HEK293 (cell line): Measurements from ENCODE around the gene SBK2.

Source experiments
- FEZF1 ChIP-seq: fragments of 450-650 bp; formaldehyde crosslinking; IDR thresholded peaks from 2 replicates; pipeline ENCODE4 v1.5.1; 2016; ENCODE audit warnings: missing biosample characterization, missing genetic modification characterization
- SALL2 ChIP-seq: fragments of 450-650 bp; formaldehyde crosslinking; IDR thresholded peaks from 2 replicates; pipeline ENCODE4 v1.5.0; 2017; ENCODE audit warnings: missing biosample characterization, mild to moderate bottlenecking, missing genetic modification characterization, borderline replicate concordance
- ZBTB20 ChIP-seq: fragments of 450-650 bp; formaldehyde crosslinking; IDR thresholded peaks from 2 replicates; pipeline ENCODE4 v1.5.1; 2016; ENCODE audit warnings: missing biosample characterization, missing genetic modification characterization
- ZFP37 ChIP-seq: fragments of 450-650 bp; formaldehyde crosslinking; IDR thresholded peaks from 2 replicates; pipeline ENCODE4 v1.5.1; 2016; ENCODE audit warnings: missing biosample characterization, missing genetic modification characterization
- ZNF132 ChIP-seq: fragments of 450-650 bp; formaldehyde crosslinking; IDR thresholded peaks from 2 replicates; pipeline ENCODE4 v1.5.1; 2017; ENCODE audit warnings: missing biosample characterization, missing genetic modification characterization, borderline replicate concordance
- ZNF133 ChIP-seq: fragments of 450-650 bp; formaldehyde crosslinking; IDR thresholded peaks from 2 replicates; pipeline ENCODE4 v1.5.1; 2016; ENCODE audit warnings: missing biosample characterization, missing genetic modification characterization
- ZNF138 ChIP-seq: fragments of 450-650 bp; formaldehyde crosslinking; IDR thresholded peaks from 2 replicates; pipeline ENCODE4 v1.5.1; 2016; ENCODE audit warnings: missing biosample characterization, missing genetic modification characterization, borderline replicate concordance
- ZNF140 ChIP-seq: fragments of 450-650 bp; formaldehyde crosslinking; IDR thresholded peaks from 2 replicates; pipeline ENCODE4 v1.5.1; 2016; ENCODE audit warnings: missing biosample characterization, missing genetic modification characterization
- ZNF148 ChIP-seq: fragments of 450-650 bp; formaldehyde crosslinking; IDR thresholded peaks from 2 replicates; pipeline ENCODE4 v1.5.0; 2017; ENCODE audit warnings: missing biosample characterization, missing genetic modification characterization, borderline replicate concordance
- ZNF175 ChIP-seq: fragments of 450-650 bp; formaldehyde crosslinking; IDR thresholded peaks from 2 replicates; pipeline ENCODE4 v1.5.1; 2016; ENCODE audit warnings: missing biosample characterization, missing genetic modification characterization
- ZNF248 ChIP-seq: fragments of 450-650 bp; formaldehyde crosslinking; IDR thresholded peaks from 2 replicates; pipeline ENCODE4 v1.5.1; 2017; ENCODE audit warnings: missing biosample characterization, missing genetic modification characterization
- ZNF324 ChIP-seq: fragments of 450-650 bp; formaldehyde crosslinking; IDR thresholded peaks from 2 replicates; pipeline ENCODE4 v1.5.1; 2016; ENCODE audit warnings: missing biosample characterization, missing genetic modification characterization
- ZNF341 ChIP-seq: fragments of 450-650 bp; formaldehyde crosslinking; IDR thresholded peaks from 2 replicates; pipeline ENCODE4; 2016; ENCODE audit warnings: low read depth, missing biosample characterization, missing genetic modification characterization
- ZNF354C ChIP-seq: fragments of 450-650 bp; formaldehyde crosslinking; IDR thresholded peaks from 2 replicates; pipeline ENCODE4 v1.5.1; 2016; ENCODE audit warnings: missing biosample characterization, missing genetic modification characterization, low read depth, borderline replicate concordance
- ZNF394 ChIP-seq: fragments of 450-650 bp; formaldehyde crosslinking; IDR thresholded peaks from 2 replicates; pipeline ENCODE4 v1.5.1; 2016; ENCODE audit warnings: missing biosample characterization, missing genetic modification characterization, mild to moderate bottlenecking, moderate library complexity, borderline replicate concordance
- ZNF416 ChIP-seq: fragments of 450-650 bp; formaldehyde crosslinking; IDR thresholded peaks from 2 replicates; pipeline ENCODE4 v1.5.1; 2016; ENCODE audit warnings: missing biosample characterization, missing genetic modification characterization
- ZNF558 ChIP-seq: fragments of 450-650 bp; formaldehyde crosslinking; IDR thresholded peaks from 2 replicates; pipeline ENCODE4 v1.5.1; 2016; ENCODE audit warnings: missing biosample characterization, missing genetic modification characterization
- ZNF571 ChIP-seq: fragments of 450-650 bp; formaldehyde crosslinking; IDR thresholded peaks from 2 replicates; pipeline ENCODE4 v1.5.0; 2017; ENCODE audit warnings: missing biosample characterization, missing genetic modification characterization
- ZNF580 ChIP-seq: fragments of 450-650 bp; formaldehyde crosslinking; IDR thresholded peaks from 2 replicates; pipeline ENCODE4 v1.5.1; 2016; ENCODE audit warnings: missing biosample characterization, missing genetic modification characterization
- ZNF629 ChIP-seq: fragments of 450-650 bp; formaldehyde crosslinking; IDR thresholded peaks from 2 replicates; pipeline ENCODE4 v1.5.1; 2017; ENCODE audit warnings: missing biosample characterization, missing genetic modification characterization
- ZNF664 ChIP-seq: fragments of 450-650 bp; formaldehyde crosslinking; IDR thresholded peaks from 2 replicates; pipeline ENCODE4 v1.5.1; 2016; ENCODE audit warnings: missing biosample characterization, missing genetic modification characterization
- ZNF677 ChIP-seq: fragments of 450-650 bp; IDR thresholded peaks from 2 replicates; pipeline ENCODE4 v1.5.0; 2018; ENCODE audit warnings: missing biosample characterization, mild to moderate bottlenecking, missing genetic modification characterization, moderate library complexity
- ZNF768 ChIP-seq: fragments of 450-650 bp; formaldehyde crosslinking; IDR thresholded peaks from 2 replicates; pipeline ENCODE4 v1.5.1; 2018; ENCODE audit warnings: missing biosample characterization, mild to moderate bottlenecking, missing genetic modification characterization
- ZNF776 ChIP-seq: fragments of 450-650 bp; formaldehyde crosslinking; IDR thresholded peaks from 2 replicates; pipeline ENCODE4 v1.5.0; 2017; ENCODE audit warnings: missing biosample characterization, missing genetic modification characterization, borderline replicate concordance
- ZNF785 ChIP-seq: fragments of 450-650 bp; formaldehyde crosslinking; IDR thresholded peaks from 2 replicates; pipeline ENCODE4 v1.5.1; 2016; ENCODE audit warnings: missing biosample characterization, missing genetic modification characterization
- ZSCAN4 ChIP-seq: fragments of 450-650 bp; formaldehyde crosslinking; IDR thresholded peaks from 2 replicates; pipeline ENCODE4 v1.5.1; 2017; ENCODE audit warnings: missing biosample characterization, missing genetic modification characterization
- TF ChIP-seq, protein P1 (sequence below): fragments of 450-650 bp; formaldehyde crosslinking; IDR thresholded peaks from 2 replicates; pipeline ENCODE4 v1.5.1; 2016; ENCODE audit warnings: missing biosample characterization, missing genetic modification characterization, borderline replicate concordance
- TF ChIP-seq, protein P2 (sequence below): fragments of 450-650 bp; formaldehyde crosslinking; IDR thresholded peaks from 2 replicates; pipeline ENCODE4 v1.5.1; 2016; ENCODE audit warnings: missing biosample characterization, missing genetic modification characterization
- TF ChIP-seq, protein P3 (sequence below): fragments of 450-650 bp; formaldehyde crosslinking; IDR thresholded peaks from 2 replicates; pipeline ENCODE4 v1.5.1; 2016; ENCODE audit warnings: missing biosample characterization, missing genetic modification characterization, low read depth

SBK2 gene

GRCh38 chr19:55487924-55488687, 48.8 kb downstream of the SBK2 start, which contains the start of gene SSC5D (continued):
- TF ChIP-seq, protein P1, sequence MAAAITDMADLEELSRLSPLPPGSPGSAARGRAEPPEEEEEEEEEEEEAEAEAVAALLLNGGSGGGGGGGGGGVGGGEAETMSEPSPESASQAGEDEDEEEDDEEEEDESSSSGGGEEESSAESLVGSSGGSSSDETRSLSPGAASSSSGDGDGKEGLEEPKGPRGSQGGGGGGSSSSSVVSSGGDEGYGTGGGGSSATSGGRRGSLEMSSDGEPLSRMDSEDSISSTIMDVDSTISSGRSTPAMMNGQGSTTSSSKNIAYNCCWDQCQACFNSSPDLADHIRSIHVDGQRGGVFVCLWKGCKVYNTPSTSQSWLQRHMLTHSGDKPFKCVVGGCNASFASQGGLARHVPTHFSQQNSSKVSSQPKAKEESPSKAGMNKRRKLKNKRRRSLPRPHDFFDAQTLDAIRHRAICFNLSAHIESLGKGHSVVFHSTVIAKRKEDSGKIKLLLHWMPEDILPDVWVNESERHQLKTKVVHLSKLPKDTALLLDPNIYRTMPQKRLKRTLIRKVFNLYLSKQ: no peak
- TF ChIP-seq SALL2 (no peak), ZNF677 (no peak), ZNF140 (no peak), ZNF394 (tag by site-specific recombination) (no peak), ZNF148 (tag by site-specific recombination) (no peak), ZBTB20 (tag by site-specific recombination) (no peak), ZNF354C (no peak), FEZF1 (tag by site-specific recombination) (no peak), ZNF664 (tag by site-specific recombination) (no peak), ZNF580 (peak; percentile 23; the same call in 1 of the 2 replicates), ZNF629 (no peak), ZNF248 (tag by site-specific recombination) (no peak), ZNF324 (no peak), ZNF341 (tag by site-specific recombination) (no peak), ZNF138 (tag by site-specific recombination) (no peak), ZNF133 (tag by site-specific recombination) (no peak), ZNF132 (tag by site-specific recombination) (no peak), ZSCAN4 (tag by site-specific recombination) (peak; percentile 31; the same call in 1 of the 2 replicates), ZNF175 (tag by site-specific recombination) (no peak), ZNF571 (tag by site-specific recombination) (no peak), ZFP37 (peak; percentile 81; the same call in 1 of the 2 replicates), ZNF785 (tag by site-specific recombination) (no peak), ZNF776 (tag by site-specific recombination) (no peak), ZNF558 (tag by site-specific recombination) (no peak), ZNF768 (0 out of 2 replicates have a peak, but pooled peaks have one; percentile 34), ZNF416 (tag by site-specific recombination) (no peak)
- TF ChIP-seq, protein P2, sequence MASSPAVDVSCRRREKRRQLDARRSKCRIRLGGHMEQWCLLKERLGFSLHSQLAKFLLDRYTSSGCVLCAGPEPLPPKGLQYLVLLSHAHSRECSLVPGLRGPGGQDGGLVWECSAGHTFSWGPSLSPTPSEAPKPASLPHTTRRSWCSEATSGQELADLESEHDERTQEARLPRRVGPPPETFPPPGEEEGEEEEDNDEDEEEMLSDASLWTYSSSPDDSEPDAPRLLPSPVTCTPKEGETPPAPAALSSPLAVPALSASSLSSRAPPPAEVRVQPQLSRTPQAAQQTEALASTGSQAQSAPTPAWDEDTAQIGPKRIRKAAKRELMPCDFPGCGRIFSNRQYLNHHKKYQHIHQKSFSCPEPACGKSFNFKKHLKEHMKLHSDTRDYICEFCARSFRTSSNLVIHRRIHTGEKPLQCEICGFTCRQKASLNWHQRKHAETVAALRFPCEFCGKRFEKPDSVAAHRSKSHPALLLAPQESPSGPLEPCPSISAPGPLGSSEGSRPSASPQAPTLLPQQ (tag by site-specific recombination): no peak
- TF ChIP-seq, protein P3, sequence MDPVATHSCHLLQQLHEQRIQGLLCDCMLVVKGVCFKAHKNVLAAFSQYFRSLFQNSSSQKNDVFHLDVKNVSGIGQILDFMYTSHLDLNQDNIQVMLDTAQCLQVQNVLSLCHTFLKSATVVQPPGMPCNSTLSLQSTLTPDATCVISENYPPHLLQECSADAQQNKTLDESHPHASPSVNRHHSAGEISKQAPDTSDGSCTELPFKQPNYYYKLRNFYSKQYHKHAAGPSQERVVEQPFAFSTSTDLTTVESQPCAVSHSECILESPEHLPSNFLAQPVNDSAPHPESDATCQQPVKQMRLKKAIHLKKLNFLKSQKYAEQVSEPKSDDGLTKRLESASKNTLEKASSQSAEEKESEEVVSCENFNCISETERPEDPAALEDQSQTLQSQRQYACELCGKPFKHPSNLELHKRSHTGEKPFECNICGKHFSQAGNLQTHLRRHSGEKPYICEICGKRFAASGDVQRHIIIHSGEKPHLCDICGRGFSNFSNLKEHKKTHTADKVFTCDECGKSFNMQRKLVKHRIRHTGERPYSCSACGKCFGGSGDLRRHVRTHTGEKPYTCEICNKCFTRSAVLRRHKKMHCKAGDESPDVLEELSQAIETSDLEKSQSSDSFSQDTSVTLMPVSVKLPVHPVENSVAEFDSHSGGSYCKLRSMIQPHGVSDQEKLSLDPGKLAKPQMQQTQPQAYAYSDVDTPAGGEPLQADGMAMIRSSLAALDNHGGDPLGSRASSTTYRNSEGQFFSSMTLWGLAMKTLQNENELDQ (tag by site-specific recombination): no peak
